HG02588 (cell line): Measurements from ENCODE around the gene HS6ST1.
"Not testable (repeated sequence)": the region's sequence is repeated elsewhere in the genome, so short reads cannot be mapped to it uniquely, and the experiment has no call there.

Source experiments
- ATAC-seq: cut with Tn5 transposase; IDR thresholded peaks from one replicate; pipeline ENCODE4 v1.9.1; 2021; ENCODE audit warnings: mild to moderate bottlenecking, moderate library complexity; ENCODE audit not compliant: unreplicated experiment

The HS6ST1 gene

GRCh38 chr2:128269990-128270671 is 48.5 kb downstream of the HS6ST1 start:
- no peak for ATAC-seq

- no peak for ATAC-seq
These were observed 49.3 kb downstream of the HS6ST1 start for GRCh38 chr2:128269063-128269989.

GRCh38 chr2:128268611-128269010 is 50.1 kb downstream of the HS6ST1 start:
- ATAC-seq = not testable (repeated sequence)

- not testable (repeated sequence) for ATAC-seq
These were observed 50.5 kb downstream of the HS6ST1 start for GRCh38 chr2:128268145-128268544.

- not testable (repeated sequence) for ATAC-seq
These were observed 51.0 kb downstream of the HS6ST1 start for GRCh38 chr2:128267649-128268048.

- not testable (repeated sequence) for ATAC-seq
These were observed 51.5 kb downstream of the HS6ST1 start for GRCh38 chr2:128267197-128267596.

GRCh38 chr2:128266463-128266862 is 52.2 kb downstream of the HS6ST1 start:
- not testable (repeated sequence) for ATAC-seq

GRCh38 chr2:128265608-128265993 is 53.1 kb downstream of the HS6ST1 start:
- ATAC-seq = not testable (repeated sequence)

GRCh38 chr2:128264881-128265607 is 53.6 kb downstream of the HS6ST1 start:
- ATAC-seq = no peak

- ATAC-seq = no peak
These were observed 54.8 kb downstream of the HS6ST1 start for GRCh38 chr2:128263902-128264331.

- no peak for ATAC-seq
These were observed 56.1 kb downstream of the HS6ST1 start for GRCh38 chr2:128262315-128263253.

GRCh38 chr2:128261245-128262128 is 57.2 kb downstream of the HS6ST1 start:
- no peak for ATAC-seq

GRCh38 chr2:128260239-128261138 is 58.2 kb downstream of the HS6ST1 start:
- ATAC-seq = no peak

- ATAC-seq = no peak
These were observed 59.1 kb downstream of the HS6ST1 start for GRCh38 chr2:128259585-128259984.

GRCh38 chr2:128258218-128258617 is 60.5 kb downstream of the HS6ST1 start:
- ATAC-seq = no peak

GRCh38 chr2:128252501-128252900 is 66.2 kb downstream of the HS6ST1 start:
- ATAC-seq = no peak

- not testable (repeated sequence) for ATAC-seq
These were observed 66.6 kb downstream of the HS6ST1 start for GRCh38 chr2:128252086-128252485.
